GM12875 (cell line): ENCODE results near the gene CTPS1.

Experiments used
- H3K4me3 ChIP-seq: one replicate; pipeline ENCODE4 v1.5.1; 2011; ENCODE audit warnings: low read depth, low read length, control low read depth
- TF ChIP-seq, protein P1 (sequence below): IDR thresholded peaks from 2 replicates; pipeline ENCODE4 v1.5.1; 2011; ENCODE audit warnings: low read depth, mild to moderate bottlenecking, control low read depth, inconsistent platforms, low read length, moderate library complexity, borderline replicate concordance; ENCODE audit not compliant: insufficient read depth

Gene CTPS1

DNA sequence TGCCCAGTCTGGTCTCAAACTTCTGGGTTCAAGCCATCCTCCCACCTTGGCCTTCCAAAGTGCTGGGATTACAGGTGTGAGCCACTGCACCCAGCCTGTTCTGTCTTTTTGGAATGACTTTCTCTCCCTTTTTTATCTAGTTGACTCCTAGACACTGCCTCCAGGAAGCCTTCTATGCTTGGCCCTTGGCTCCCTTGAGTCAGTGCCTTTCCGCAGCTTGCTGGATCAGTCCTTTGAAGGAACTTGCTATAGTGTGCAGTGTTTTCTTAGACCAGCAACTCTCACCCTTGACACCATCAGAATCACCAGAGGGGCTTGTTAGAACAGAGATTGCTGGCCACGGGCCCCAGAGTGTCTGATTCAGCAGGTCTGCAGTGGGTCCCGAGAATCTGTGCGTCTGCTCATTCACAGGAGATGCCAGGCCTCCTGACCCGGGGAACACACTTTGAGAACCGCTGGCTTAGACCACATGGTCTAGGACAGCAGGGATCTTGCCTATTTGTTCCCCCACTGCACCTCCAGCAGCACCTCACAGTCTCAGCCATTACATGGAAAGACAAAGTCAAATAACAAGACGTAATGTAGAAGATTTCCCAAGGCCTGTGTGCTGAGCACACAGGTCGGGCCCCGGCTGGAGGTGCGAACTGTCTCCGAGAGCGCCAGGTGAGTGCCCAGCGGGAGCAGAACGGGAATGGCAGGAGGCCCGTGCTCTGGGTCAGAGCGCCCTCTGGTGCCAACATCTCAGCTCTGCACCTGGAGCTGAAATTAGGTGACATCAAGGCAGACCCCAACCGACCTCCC is 27.4 kb upstream of the CTPS1 start:
- TF ChIP-seq, protein P1, sequence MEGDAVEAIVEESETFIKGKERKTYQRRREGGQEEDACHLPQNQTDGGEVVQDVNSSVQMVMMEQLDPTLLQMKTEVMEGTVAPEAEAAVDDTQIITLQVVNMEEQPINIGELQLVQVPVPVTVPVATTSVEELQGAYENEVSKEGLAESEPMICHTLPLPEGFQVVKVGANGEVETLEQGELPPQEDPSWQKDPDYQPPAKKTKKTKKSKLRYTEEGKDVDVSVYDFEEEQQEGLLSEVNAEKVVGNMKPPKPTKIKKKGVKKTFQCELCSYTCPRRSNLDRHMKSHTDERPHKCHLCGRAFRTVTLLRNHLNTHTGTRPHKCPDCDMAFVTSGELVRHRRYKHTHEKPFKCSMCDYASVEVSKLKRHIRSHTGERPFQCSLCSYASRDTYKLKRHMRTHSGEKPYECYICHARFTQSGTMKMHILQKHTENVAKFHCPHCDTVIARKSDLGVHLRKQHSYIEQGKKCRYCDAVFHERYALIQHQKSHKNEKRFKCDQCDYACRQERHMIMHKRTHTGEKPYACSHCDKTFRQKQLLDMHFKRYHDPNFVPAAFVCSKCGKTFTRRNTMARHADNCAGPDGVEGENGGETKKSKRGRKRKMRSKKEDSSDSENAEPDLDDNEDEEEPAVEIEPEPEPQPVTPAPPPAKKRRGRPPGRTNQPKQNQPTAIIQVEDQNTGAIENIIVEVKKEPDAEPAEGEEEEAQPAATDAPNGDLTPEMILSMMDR: peak; percentile 94

DNA sequence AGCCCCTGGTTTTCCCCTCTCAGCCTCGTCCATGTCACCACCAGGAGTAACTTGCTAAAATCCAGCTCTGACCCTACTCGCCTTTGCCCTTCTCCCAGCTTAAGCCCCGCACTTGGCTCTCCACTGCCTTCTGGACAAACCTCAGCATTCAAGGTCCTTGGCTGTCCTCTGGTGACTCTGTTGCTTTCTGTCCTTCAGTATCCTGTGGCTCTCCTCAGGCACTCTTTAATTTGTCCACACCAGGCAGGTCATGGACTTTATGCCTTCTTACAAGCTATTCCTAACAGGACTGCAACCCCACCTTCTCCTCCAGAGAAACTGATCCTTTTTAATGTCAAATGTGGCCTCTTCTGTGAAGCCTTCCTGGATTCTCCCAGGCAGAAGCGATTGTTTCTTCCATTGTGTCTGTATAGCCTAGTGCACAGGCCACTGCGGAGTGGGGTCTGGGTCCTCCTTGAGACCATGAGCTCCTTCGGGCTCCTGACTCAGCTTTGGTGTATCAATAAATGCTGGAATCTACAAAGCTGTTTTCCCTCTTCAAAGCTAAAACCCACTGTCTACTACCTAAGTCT is 26.7 kb upstream of the CTPS1 start:
- no peak overlapping the region for H3K4me3 ChIP-seq
- TF ChIP-seq, protein P1: no peak

More for the DNA sequence above, 27.4 kb upstream of the CTPS1 start:
- H3K4me3 ChIP-seq: no peak overlapping the region

DNA sequence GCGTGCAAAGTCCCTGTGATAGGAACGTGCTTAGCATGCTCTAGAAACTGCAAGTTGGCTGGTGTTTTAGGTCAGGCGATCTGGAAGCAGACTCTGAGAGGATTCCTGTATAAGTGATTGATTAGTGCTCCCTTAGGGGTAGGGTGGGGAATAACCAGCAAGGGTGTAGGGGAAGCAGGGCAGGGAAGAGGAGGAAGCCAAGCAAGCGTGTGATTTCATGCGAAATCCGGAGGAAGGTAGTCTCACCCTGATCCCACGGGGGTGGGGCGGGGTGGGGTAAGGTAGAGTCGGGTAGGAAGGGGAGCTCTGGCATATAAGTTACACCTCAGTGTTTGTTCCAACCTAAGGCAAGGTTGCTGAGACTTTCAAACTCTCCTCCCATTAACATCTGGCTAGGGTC is 24.9 kb upstream of the CTPS1 start:
- no peak overlapping the region for H3K4me3 ChIP-seq
- TF ChIP-seq, protein P1: no peak

DNA sequence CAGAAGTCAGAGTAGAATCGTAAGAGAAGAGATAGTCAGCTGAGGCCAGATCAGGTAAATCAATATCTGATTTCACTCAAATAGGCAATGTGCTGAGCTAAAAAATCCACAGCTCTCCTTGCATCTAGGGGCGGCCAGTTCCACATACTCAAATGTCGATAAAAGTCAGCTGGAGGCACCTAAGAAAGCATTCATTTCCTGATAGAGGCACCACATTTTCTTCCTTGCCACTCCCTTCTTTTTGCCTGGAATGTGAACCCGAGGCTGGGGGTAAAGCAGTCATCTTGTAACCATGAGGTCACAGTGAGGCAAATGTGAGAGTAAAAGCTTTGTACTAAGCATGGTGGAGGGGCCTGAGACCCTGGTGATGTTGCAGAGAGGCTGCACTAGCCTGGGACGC is 24.2 kb upstream of the CTPS1 start:
- TF ChIP-seq, protein P1: no peak
- no peak overlapping the region for H3K4me3 ChIP-seq

DNA sequence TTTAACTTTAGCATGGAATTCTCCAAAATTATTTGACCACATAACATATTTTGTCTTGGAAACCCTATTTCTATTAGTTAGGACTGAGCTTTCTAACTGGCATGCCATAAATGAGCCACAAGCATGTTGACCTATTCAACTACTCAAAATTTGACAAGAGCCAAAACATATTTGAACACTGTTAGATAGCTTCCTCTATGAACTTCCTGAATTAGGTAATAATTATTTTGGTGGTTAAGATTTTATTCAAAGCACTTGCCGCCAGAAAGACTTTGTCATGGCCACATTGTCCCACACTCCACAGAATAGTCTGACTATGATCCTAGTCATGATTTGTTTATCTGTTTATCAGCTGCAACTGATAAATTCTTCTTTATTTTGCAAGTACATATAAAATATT is 23.1 kb upstream of the CTPS1 start:
- TF ChIP-seq, protein P1: no peak
- H3K4me3 ChIP-seq: no peak overlapping the region

DNA sequence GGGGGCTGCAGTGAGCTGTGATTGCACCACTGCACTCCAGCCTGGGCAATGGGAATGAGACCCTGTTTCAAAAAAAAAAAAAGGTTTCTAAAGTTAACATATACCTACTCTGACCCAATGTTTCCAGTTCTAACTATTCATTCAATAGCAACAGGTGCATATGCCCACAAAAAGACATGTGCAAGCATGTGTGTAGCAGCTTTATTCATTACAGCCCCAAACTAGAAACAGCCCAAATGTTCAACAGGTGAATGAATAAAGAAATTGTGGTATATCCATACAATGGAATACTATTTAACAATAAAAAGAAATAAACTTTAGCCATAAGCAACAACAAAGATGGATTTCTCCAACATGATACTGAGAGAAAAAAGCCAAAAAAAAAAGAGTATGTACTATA is 21.3 kb upstream of the CTPS1 start:
- H3K4me3 ChIP-seq: no peak overlapping the region
- TF ChIP-seq, protein P1: no peak

DNA sequence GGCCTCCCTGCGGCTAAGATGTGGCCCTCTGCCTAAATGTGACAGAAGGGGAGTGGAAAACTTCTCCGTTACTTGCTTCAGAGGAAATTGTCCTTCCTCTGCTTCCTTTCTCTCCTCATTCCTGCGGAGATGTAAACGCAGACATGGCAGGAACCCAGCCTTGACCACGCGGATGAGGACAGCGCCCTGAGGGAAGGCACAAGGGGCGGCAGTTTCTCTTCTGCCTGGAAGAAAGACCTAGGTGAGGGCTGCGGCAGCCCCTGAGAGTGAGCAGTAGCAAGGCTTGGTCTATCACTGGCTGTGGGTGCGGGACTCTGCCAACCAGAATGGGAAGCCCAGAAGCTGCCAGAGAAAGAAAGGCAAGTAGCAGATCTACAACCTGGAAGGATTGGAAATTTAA is 14.0 kb upstream of the CTPS1 start:
- H3K4me3 ChIP-seq: no peak overlapping the region
- TF ChIP-seq, protein P1: no peak
